AML-193 (cell line): ENCODE measurements around the gene MSX2.

Experiments used
- DNase-seq, 2 experiments: peaks; one replicate each; lab custom pipeline; 2025; lab: John Stamatoyannopoulos, UW

The MSX2 gene

GRCh38 chr5:174724484-174725260 lies at the start of gene MSX2:
MSX2 (plus strand) TSS chr5:174724582; CDS start chr5:174724660, 78 bp downstream.
- DNase-seq: no peak

GRCh38 chr5:174675110-174675509 lies 49.3 kb upstream of the MSX2 start:
- no peak for DNase-seq

DNA sequence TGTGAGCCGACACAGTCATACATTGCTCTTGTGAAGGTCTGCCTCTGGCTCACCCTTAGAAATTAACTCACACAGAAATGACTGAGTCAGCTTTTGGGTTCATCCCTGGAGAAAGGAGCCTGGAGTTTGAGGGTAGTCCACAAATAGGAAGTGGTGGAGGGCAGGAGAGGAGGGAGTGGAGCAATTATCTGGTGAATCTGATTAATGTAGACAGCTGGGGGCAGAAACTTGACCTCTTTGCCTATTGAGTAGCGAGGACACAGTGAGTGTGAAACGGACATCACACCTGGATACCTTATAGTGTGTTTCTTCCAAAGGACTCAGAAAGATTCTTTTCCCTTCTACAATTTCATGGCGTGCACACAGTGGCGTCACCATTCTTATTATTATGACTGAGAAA lies 48.5 kb upstream of the MSX2 start:
- no peak for DNase-seq

DNA sequence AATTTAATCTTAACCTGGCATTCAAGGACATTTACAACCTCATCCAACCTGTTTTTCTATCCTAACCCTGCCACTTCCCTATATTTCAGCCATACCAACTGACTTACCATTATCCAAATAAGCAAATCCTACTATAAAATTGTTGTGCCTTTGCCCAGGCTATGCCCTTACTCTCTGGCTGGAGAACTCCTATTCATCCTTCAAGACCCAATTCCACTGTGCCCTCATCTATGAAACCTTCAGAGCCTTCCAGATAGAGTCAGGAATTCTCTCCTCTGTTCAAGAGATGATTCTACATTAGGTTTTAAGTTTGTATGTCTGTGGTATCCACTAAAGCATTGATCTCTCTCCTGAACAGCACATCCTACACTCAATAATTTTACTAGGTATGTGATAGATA lies 46.3 kb upstream of the MSX2 start:
- DNase-seq: no peak

DNA sequence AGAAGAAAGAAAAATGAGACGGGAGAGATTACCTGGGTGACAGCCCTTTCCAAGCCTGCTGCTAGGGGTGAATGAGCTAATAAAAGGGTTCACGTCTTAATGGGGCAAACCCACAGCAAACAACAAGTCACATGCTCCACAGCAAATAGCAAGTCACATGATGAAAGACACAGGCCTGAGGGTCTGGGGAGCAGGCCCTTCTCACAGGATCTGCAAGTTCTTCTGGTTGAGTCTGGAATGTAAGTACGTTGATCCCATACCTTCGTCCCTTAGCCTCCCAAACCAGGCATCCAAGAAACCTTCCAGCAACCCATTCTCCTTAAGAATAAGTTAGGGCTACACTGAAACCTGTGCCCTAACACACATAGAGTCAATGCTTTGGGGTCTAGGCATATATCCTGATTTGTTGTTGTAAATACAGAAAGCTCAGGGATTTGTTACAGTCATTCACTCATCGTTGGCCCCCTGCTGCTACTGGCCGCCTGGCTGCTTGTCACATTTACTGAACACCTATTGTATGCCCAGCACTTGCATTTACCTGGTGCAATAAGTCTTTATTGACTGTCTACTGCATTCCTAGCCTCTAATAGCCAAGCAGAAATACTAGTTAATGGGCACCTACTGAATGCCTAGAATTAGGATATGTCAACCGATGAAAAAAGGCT lies 43.3 kb upstream of the MSX2 start:
- no peak for DNase-seq

DNA sequence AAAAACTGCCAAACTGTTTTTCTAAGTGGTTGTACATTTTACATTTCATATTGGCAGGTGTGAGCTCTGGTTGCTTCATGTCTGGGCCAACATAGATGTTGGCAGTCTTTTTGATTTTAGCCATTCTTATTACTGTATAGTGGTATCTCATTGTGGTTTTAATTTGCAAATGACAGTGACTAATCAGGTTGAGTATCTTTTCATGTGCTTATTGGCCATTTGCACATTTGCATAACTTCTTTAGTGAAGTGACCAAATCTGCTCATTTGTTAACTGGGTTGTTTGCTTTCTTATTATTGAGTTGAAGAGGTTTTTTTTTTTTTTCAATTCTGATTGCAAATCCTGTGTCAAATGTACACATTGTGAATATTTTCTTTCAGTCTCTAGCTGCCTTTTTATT lies 36.9 kb upstream of the MSX2 start:
- DNase-seq: no peak

DNA sequence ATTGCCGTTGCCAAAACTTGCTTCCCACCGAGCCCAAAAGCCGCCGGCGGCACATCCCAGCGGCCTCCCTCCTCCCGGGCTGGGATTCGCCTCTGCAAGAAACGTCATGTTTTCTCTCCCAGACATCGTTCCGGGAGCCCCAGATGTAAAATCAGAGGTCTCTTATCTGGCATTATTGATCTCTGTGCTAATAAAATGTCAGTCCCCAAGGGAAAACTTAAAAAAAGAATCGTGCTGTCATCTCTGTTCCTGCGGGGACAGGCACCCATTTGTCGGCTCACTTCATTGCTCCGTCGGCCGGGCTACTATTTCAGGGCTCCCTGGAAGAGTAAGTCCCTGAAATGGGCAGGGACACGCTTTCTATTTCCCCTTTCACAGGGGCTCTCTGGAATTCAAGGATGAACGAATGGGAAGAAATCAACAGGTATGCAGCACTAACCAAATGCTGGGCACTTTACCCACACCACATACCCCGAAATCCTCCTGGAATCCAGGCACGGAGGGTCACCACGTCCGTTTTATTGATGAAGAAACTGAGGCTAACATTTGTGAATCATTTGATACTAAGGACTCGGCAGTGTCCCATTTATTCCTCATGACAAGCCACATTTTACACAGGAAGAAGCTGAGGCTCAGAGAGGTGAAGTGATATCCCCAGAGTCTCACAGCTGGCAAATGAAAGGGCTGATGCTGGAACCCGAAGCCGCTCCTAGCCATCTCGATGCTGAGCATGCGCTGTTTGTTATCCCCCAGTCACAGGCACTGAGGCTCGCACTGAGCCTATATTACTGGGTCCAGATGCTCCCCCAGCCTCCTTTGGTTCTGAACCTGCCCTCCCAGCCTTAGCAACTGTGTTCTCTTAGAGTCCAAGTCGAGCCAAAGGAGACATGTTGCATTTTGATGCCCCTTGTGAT lies 35.7 kb upstream of the MSX2 start:
- DNase-seq: no peak

GRCh38 chr5:174690271-174690670 lies 34.1 kb upstream of the MSX2 start:
- no peak for DNase-seq

DNA sequence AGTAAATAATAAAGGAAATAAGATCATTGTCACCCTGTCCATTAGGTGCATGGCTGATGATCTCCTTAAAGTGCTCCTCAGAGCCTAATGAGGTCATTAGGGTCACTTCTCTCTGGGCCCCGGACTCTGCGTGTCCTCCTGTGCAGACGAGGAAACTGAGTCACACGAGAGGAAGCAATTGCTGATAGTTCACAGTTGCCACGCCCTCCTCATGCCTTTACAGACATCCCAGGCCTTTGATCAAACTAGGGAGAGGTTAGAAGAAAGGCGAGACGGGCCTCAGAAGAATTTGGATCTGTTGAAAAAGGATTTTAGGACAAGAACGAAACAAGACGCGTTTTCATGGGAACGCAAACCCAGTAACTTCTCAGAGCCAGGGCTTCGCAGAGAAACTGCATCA lies 32.0 kb upstream of the MSX2 start:
- DNase-seq: no peak

GRCh38 chr5:174692982-174693422 lies 31.4 kb upstream of the MSX2 start:
- DNase-seq: no peak

DNA sequence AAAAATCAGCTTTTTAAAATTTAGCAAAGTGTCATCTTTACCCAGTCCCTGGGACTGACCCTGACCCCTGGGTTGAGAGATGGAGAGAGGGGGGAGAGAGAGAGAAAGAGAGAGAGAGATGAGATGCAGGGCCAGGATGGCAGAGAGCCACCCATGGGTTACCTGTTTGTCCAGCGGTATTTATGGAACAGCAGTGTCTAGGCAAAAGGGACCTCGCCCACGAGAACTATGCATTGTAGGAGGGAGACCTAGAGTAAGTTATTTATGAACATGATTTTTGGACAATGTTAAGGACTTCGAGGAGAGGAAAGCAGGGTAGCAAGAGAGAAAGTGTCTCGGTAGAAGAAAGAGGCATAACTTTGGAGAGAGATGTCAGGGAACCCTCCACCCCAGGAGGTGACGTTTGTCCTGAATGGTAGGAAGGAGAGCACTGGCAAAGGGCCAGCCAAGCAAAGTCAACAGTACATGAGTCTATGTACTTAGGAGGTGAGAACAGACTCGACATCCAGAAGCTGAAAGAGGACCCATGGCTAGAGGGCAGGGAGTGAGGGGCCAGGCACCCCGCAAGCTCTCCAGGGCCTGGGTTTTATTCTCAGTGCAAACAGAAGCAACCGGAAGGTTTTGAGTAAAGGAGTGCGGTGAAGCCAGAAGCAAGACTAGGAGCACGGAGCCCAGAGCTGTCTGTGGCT lies 30.5 kb upstream of the MSX2 start:
- DNase-seq: no peak

DNA sequence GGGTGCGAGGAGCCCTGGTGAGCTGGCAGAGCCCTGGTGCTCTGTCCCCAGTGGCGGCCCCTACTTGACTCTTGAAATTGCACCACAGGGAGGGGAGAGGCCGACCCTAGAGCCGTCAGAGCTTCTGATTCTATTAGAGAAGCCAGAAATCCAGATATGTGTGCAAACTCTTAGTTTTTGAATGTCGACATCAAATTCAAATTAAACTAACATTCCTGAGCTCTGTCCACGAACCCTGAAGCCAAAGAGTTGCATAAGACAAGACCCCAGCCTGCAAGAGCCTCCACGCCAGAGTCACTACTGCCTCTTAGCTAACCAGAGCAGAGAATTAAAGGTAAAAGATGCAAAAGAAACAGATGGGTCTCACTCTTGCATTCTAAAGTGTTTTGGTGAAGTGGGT lies 29.8 kb upstream of the MSX2 start:
- DNase-seq: no peak

GRCh38 chr5:174698156-174698555 lies 26.2 kb upstream of the MSX2 start:
- DNase-seq: no peak

- DNase-seq: no peak
These were observed 25.3 kb upstream of the MSX2 start for GRCh38 chr5:174699131-174699530.

DNA sequence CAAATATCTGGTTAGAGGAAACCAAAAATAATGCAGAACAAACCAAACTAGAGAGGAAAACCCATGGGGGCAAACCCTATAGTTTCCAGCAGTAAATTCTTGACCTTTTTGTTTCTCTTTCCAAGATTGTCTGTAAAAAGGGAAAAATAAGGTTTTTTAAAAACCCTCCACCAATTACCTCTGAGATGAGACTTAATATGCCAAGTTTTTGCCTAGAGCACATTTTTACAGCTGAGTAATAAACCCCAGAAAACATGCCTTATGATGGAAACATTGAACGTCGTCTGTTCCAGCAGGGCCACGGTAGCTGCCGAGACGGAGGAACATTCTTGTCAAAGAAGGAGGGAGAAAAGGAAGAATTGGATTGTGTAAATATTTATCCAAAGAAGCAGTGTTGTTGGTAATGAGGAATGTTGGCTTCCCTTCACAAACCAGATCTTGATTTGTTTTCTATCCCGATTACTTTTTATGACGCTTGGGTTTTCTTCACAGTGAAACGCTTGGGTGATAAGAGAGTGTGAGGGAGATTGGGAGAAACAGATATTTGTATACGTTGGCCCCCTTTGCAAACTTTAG lies 17.3 kb upstream of the MSX2 start:
- DNase-seq: no peak

DNA sequence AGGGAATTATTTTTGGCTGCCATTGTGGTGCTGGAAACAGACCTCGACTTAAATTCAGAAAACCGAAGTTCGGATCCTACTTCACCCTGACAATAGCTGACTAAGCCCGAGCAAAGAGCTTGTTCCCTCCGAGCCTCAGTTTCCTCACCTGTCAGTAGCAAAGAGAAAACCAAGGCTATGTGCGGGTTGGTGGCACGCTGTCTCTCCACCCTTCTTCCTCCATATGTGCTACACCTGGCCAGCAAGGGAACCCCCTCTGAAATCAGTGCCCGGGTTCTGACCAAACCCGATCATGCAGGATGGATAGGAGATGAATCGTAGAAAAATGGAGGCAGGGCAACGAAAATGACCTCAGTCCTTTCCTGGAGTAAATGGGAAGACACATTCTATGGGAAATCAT lies 16.7 kb upstream of the MSX2 start:
- no peak for DNase-seq

DNA sequence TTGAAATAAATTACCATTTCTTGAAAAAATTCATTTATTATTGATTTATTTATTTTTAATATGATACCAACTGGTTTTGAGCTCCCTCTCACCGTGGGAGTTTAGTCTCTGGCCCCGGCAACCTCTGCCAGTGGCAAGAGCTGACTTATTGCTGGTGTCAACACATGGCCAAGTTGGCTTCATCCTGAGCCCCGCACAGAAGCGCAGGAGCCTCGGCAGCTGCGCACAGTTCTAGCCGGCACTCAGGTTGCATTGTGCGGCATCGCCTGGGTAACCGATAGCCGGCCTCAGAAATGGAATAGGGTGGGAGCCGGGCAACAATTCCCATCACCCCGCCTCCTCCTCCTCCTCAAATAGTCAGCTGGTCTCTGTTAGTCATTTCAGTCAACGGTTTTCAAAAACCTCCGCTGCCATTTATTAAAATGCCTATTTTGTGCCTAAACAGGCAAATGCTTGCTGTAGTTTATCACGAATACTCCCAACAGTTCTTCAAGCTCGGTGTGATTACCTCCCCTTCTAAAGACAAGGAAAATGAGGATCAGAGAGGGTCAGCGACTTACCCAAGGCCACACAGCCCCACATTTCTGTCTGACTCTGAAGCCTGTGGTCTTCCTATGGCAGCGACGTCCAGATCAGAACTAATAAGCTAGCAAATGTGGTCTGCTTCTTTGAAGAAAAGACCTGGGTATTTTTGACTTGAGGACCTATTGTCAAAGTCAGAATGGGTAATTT lies 15.7 kb upstream of the MSX2 start:
- no peak for DNase-seq

DNA sequence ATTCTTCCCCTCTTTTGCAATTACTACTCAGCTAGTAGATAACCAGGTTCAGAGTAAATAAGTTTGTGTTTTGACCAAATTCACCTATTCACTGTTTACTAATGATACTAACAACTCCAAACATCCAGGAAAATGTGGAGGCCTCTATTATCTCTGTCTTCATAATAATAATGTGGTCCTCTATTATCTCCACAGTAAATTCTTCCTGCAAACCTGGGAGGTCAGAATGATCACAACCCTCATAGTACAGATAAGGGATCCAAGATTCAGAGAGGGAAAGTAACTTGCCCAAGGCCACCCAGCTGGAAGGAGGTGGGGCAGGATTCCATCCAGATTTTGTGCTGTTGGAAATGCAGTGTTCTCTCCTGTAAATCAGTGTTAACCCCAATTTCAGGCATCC lies 9.6 kb upstream of the MSX2 start:
- no peak for DNase-seq

GRCh38 chr5:174715804-174716203 lies 8.6 kb upstream of the MSX2 start:
- DNase-seq: no peak

GRCh38 chr5:174717826-174718455 lies 6.4 kb upstream of the MSX2 start:
- DNase-seq: no peak
